ENCODE results near the gene GALNT12. TPM values are rescaled to one million over a fixed set of nuclear protein-coding genes. Genes with fewer than 3 reads are reported as not detected.

Gene GALNT12
- total RNA-seq, 1 donor from 2014 or later: 1.7 TPM

DNA sequence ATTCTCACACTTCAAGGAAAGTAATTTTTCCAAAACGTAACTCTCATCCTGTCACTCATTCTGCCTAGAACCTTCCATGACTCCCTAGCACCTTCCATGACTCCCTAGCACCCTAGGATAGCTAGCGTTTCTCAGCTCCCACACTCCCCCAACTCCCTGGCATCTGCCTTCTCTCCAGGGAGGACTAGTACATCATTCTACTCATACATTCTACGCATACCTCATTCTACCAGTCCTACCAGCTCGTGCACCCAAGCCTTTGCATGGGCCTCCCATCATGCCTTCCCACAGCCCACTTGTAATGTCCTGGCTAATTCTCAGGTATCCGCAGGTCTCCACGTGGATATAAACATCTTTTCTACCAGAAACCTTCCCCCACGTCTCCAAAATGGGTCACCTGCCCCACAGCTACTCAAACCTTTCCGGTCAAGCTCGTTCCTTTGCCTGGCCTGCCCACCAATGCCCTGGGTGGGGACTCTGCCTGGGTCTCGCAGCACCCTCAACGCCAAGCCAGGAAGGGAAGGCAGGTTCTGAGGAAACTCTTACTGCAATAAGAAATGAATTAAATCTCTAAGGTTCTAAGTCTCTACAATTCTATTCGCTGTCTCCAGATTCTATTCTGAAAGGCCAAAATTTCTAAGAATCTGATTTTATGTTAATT lies 12.0 kb upstream of the GALNT12 start:
- FAIRE-seq: no peak
- Histone ChIP-seq H3K36me3 (ENCODE audit: insufficient read depth, low read length) (no peaks in the 10 kb centered on the region), H2AFZ (ENCODE audit: low read depth, low read length) (peak overlapping the region; percentile 56), H3K27me3 (ENCODE audit: insufficient read depth, low read length) (no peaks in the 10 kb centered on the region), H3K4me1 (ENCODE audit: insufficient read depth, low read length) (peaks cover 10% of the 10 kb centered on the region), H3K9ac (ENCODE audit: low read length) (peak overlapping the region; percentile 59), H3K4me2 (ENCODE audit: low read length) (peak overlapping the region; percentile 94), H3K27ac (ENCODE audit: low read depth, low read length) (no peak overlapping the region), H4K20me1 (ENCODE audit: insufficient read depth, low read length) (peaks cover 31% of the 10 kb centered on the region), H3K9me3 (ENCODE audit: insufficient read depth, low read depth, low read length) (peaks cover 4% of the 10 kb centered on the region), H3K79me2 (ENCODE audit: insufficient read depth, low read length) (peaks cover 15% of the 10 kb centered on the region), H3K4me3 (ENCODE audit: insufficient read depth, low read depth, low read length) (peak overlapping the region; percentile 59)
- peaks cover 7% of the 10 kb centered on the region for H3K36me3 Mint-ChIP-seq (ENCODE audit: low read depth, unreplicated experiment)
- TF ChIP-seq CTCF (IDR thresholded peaks at IDR 0.05; ENCODE audit: insufficient read depth, low read depth, low read length) (no peak), EZH2 (IDR thresholded peaks at IDR 0.05; ENCODE audit: insufficient read depth, low read length) (no peak)
- peaks cover 22% of the 10 kb centered on the region for H3K4me1 Mint-ChIP-seq (ENCODE audit: low read depth, unreplicated experiment)
- peak overlapping the region; percentile 15 for H3K27ac Mint-ChIP-seq (ENCODE audit: unreplicated experiment)
- peaks cover 3% of the 10 kb centered on the region for H3K27me3 Mint-ChIP-seq (ENCODE audit: low read depth, unreplicated experiment)
- no peak for DNase-seq (ENCODE audit: low read depth)
- H3K4me3 Mint-ChIP-seq (ENCODE audit: unreplicated experiment): peak overlapping the region; percentile 86
- peaks cover 9% of the 10 kb centered on the region for H3K9me3 Mint-ChIP-seq (ENCODE audit: unreplicated experiment)

DNA sequence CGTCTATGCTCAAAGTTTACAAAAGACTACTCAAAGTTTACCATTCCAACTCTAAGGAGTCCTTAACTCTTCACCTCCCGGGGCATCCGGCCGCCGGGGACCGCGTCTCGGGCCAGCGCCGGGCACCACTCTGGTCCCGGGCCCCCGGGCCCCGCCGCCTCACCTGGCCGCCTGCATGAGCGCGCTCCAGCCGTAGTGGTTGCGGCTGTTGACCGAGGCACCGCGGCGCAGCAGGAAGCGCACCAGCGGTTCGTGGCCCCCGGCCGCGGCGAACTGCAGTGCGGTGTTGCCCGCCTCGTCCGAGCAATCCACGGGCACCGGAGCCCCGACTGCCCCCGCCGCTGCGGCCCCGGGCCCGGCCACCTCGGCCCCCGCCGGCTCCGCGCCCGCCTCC lies 11.5 kb upstream of the GALNT12 start:
- peaks cover 5% of the 10 kb centered on the region for H3K36me3 Mint-ChIP-seq (ENCODE audit: low read depth, unreplicated experiment)
- Histone ChIP-seq H2AFZ (ENCODE audit: low read depth, low read length) (peak overlapping the region; percentile 56), H3K27ac (ENCODE audit: low read depth, low read length) (no peak overlapping the region), H3K36me3 (ENCODE audit: insufficient read depth, low read length) (no peaks in the 10 kb centered on the region), H3K9me3 (ENCODE audit: insufficient read depth, low read depth, low read length) (peaks cover 4% of the 10 kb centered on the region), H3K79me2 (ENCODE audit: insufficient read depth, low read length) (peaks cover 15% of the 10 kb centered on the region), H3K4me3 (ENCODE audit: insufficient read depth, low read depth, low read length) (peak overlapping the region; percentile 59), H3K27me3 (ENCODE audit: insufficient read depth, low read length) (no peaks in the 10 kb centered on the region), H3K4me2 (ENCODE audit: low read length) (peak overlapping the region; percentile 94), H3K9ac (ENCODE audit: low read length) (peak overlapping the region; percentile 59), H4K20me1 (ENCODE audit: insufficient read depth, low read length) (peaks cover 26% of the 10 kb centered on the region), H3K4me1 (ENCODE audit: insufficient read depth, low read length) (peaks cover 5% of the 10 kb centered on the region)
- H3K27ac Mint-ChIP-seq (ENCODE audit: unreplicated experiment): peak overlapping the region; percentile 15
- H3K27me3 Mint-ChIP-seq (ENCODE audit: low read depth, unreplicated experiment): peaks cover 3% of the 10 kb centered on the region
- H3K4me3 Mint-ChIP-seq (ENCODE audit: unreplicated experiment): peak overlapping the region; percentile 86
- peaks cover 20% of the 10 kb centered on the region for H3K4me1 Mint-ChIP-seq (ENCODE audit: low read depth, unreplicated experiment)
- TF ChIP-seq EZH2 (IDR thresholded peaks at IDR 0.05; ENCODE audit: insufficient read depth, low read length) (no peak), CTCF (IDR thresholded peaks at IDR 0.05; ENCODE audit: insufficient read depth, low read depth, low read length) (no peak)
- DNase-seq (ENCODE audit: low read depth) (no peak), FAIRE-seq (no peak)
- H3K9me3 Mint-ChIP-seq (ENCODE audit: unreplicated experiment): peaks cover 9% of the 10 kb centered on the region
